Measurements from ENCODE around the gene TCL1B. TPM values are rescaled to one million over a fixed set of nuclear protein-coding genes. Genes with fewer than 3 reads are reported as not detected.
"Not testable (repeated sequence)": the region's sequence is repeated elsewhere in the genome, so short reads cannot be mapped to it uniquely, and the experiment has no call there.

TCL1B gene
- total RNA-seq, 1 experiment from 2014 or later, result not detected

GRCh38 chr14:95663226-95663797 lies 22.9 kb upstream of the TCL1B start:
- no peak overlapping the region for H3K27ac Mint-ChIP-seq (ENCODE audit: unreplicated experiment)
- POLR2A ChIA-PET, result interaction anchor here (0.6 kb wide), 3 partner anchors 26 to 148 kb away, joined by 3 to 7 read pairs (median 4); partner anchors contain the start of gene GLRX5

GRCh38 chr14:95664066-95664465 lies 22.2 kb upstream of the TCL1B start:
- Mint-ChIP-seq H3K27ac (ENCODE audit: unreplicated experiment) (no peak overlapping the region), H3K4me3 (ENCODE audit: unreplicated experiment) (no peak overlapping the region), H3K4me1 (ENCODE audit: low read depth, unreplicated experiment) (peaks cover 22% of the 10 kb centered on the region), H3K36me3 (ENCODE audit: insufficient read depth, unreplicated experiment) (no peaks in the 10 kb centered on the region), H3K9me3 (ENCODE audit: unreplicated experiment) (no peaks in the 10 kb centered on the region), H3K27me3 (ENCODE audit: insufficient read depth, unreplicated experiment) (peaks cover 6% of the 10 kb centered on the region)
- DNase-seq, result no peak
- ChIA-PET CTCF (no interaction called here), POLR2A (no interaction called here)
- H3K9me3 ChIP-seq, result no peaks in the 10 kb centered on the region
- no TSS peak for BruUV-seq (replicated peaks)
- no peak for TF ChIP-seq CTCF (IDR thresholded peaks at IDR 0.05; ENCODE audit: insufficient read depth in 1 of 2, low read depth in 1 of 2, low read length in 1 of 2, severe bottlenecking in 1 of 2, unreplicated experiment in 1 of 2)
- no peak overlapping the region for H3K4me3 ChIP-seq (ENCODE audit: low read depth, low read length)
- intact Hi-C loops (cut with micrococcal nuclease; ENCODE audit: unreplicated experiment), result no loop called here
- no peaks in the 10 kb centered on the region for H3K36me3 ChIP-seq (ENCODE audit: control insufficient read depth, insufficient read depth, low read length)
- H3K27me3 ChIP-seq (replicated peaks; ENCODE audit: control insufficient read depth, insufficient read depth, low read length), result no peaks in the 10 kb centered on the region
- peaks cover 15% of the 10 kb centered on the region for H3K4me1 ChIP-seq

More at GRCh38 chr14:95663226-95663797, 22.9 kb upstream of the TCL1B start:
- H3K9me3 Mint-ChIP-seq (ENCODE audit: unreplicated experiment), result no peaks in the 10 kb centered on the region
- H3K27me3 Mint-ChIP-seq (ENCODE audit: insufficient read depth, unreplicated experiment), result peaks cover 9% of the 10 kb centered on the region
- CTCF ChIA-PET, result interaction anchor here (0.6 to 0.7 kb wide), 3 partner anchors 35 to 127 kb away, joined by 6 to 9 read pairs (median 7); no protein-coding TSS in a partner anchor
- no peak for TF ChIP-seq CTCF (IDR thresholded peaks at IDR 0.05; ENCODE audit: insufficient read depth in 1 of 2, low read depth in 1 of 2, low read length in 1 of 2, severe bottlenecking in 1 of 2, unreplicated experiment in 1 of 2)
- Histone ChIP-seq H3K9me3 (no peaks in the 10 kb centered on the region), H3K36me3 (ENCODE audit: control insufficient read depth, insufficient read depth, low read length) (no peaks in the 10 kb centered on the region), H3K27me3 (replicated peaks; ENCODE audit: control insufficient read depth, insufficient read depth, low read length) (no peaks in the 10 kb centered on the region), H3K4me1 (peaks cover 15% of the 10 kb centered on the region), H3K4me3 (ENCODE audit: low read depth, low read length) (no peak overlapping the region)
- intact Hi-C loops (cut with micrococcal nuclease; ENCODE audit: unreplicated experiment), result no loop called here
- peak overlapping the region; percentile 21 for H3K4me3 Mint-ChIP-seq (ENCODE audit: unreplicated experiment)
- BruUV-seq (replicated peaks), result no TSS peak
- DNase-seq, result no peak
- no peaks in the 10 kb centered on the region for H3K36me3 Mint-ChIP-seq (ENCODE audit: insufficient read depth, unreplicated experiment)
- peaks cover 22% of the 10 kb centered on the region for H3K4me1 Mint-ChIP-seq (ENCODE audit: low read depth, unreplicated experiment)

- no peaks in the 10 kb centered on the region for H3K9me3 Mint-ChIP-seq (ENCODE audit: unreplicated experiment)
- H3K27ac Mint-ChIP-seq (ENCODE audit: unreplicated experiment), result no peak overlapping the region
- Histone ChIP-seq H3K4me1 (peaks cover 15% of the 10 kb centered on the region), H3K4me3 (ENCODE audit: low read depth, low read length) (no peak overlapping the region), H3K27me3 (replicated peaks; ENCODE audit: control insufficient read depth, insufficient read depth, low read length) (no peaks in the 10 kb centered on the region), H3K9me3 (no peaks in the 10 kb centered on the region), H3K36me3 (ENCODE audit: control insufficient read depth, insufficient read depth, low read length) (no peaks in the 10 kb centered on the region)
- DNase-seq, result no peak
- H3K4me1 Mint-ChIP-seq (ENCODE audit: low read depth, unreplicated experiment), result peaks cover 22% of the 10 kb centered on the region
- ChIA-PET CTCF (interaction anchor here (1.1 kb wide), 1 partner anchor 16 kb away, joined by 6 read pairs; no protein-coding TSS in a partner anchor), POLR2A (no interaction called here)
- intact Hi-C loops (cut with micrococcal nuclease; ENCODE audit: unreplicated experiment), result no loop called here
- no TSS peak for BruUV-seq (replicated peaks)
- H3K4me3 Mint-ChIP-seq (ENCODE audit: unreplicated experiment), result no peak overlapping the region
- peaks cover 6% of the 10 kb centered on the region for H3K27me3 Mint-ChIP-seq (ENCODE audit: insufficient read depth, unreplicated experiment)
- H3K36me3 Mint-ChIP-seq (ENCODE audit: insufficient read depth, unreplicated experiment), result no peaks in the 10 kb centered on the region
- TF ChIP-seq CTCF (IDR thresholded peaks at IDR 0.05; ENCODE audit: insufficient read depth in 1 of 2, low read depth in 1 of 2, low read length in 1 of 2, severe bottlenecking in 1 of 2, unreplicated experiment in 1 of 2), result no peak
These were observed 21.7 kb upstream of the TCL1B start for GRCh38 chr14:95664546-95664945.

- DNase-seq; H3K36me3 Mint-ChIP-seq (ENCODE audit: insufficient read depth, unreplicated experiment); BruUV-seq (replicated peaks); H3K9me3 Mint-ChIP-seq (ENCODE audit: unreplicated experiment); intact Hi-C loops (cut with micrococcal nuclease; ENCODE audit: unreplicated experiment); H3K9me3 ChIP-seq; POLR2A ChIA-PET; H3K36me3 ChIP-seq (ENCODE audit: control insufficient read depth, insufficient read depth, low read length); H3K27ac Mint-ChIP-seq (ENCODE audit: unreplicated experiment); H3K27me3 ChIP-seq (replicated peaks; ENCODE audit: control insufficient read depth, insufficient read depth, low read length); H3K4me3 Mint-ChIP-seq (ENCODE audit: unreplicated experiment); H3K4me3 ChIP-seq (ENCODE audit: low read depth, low read length); H3K27me3 Mint-ChIP-seq (ENCODE audit: insufficient read depth, unreplicated experiment): not testable (repeated sequence)
- CTCF ChIA-PET, result interaction anchor here (0.6 to 1.3 kb wide), 4 partner anchors 15 to 1085 kb away, joined by 3 to 7 read pairs (median 6); no protein-coding TSS in a partner anchor
- peaks cover 22% of the 10 kb centered on the region for H3K4me1 Mint-ChIP-seq (ENCODE audit: low read depth, unreplicated experiment)
- H3K4me1 ChIP-seq, result peaks cover 15% of the 10 kb centered on the region
These were observed 20.7 kb upstream of the TCL1B start for GRCh38 chr14:95665530-95665929.
